HepG2 (cell line): ENCODE measurements around the gene ANKRD13D. TPM values are rescaled to one million over a fixed set of nuclear protein-coding genes. Genes with fewer than 3 reads are reported as not detected.

Source experiments
- CENPX ChIP-seq: sonication (generic); formaldehyde crosslinking; IDR thresholded peaks from 2 replicates; pipeline ENCODE4 v1.9.0; 2021; ENCODE audit warnings: mild to moderate bottlenecking, missing genetic modification reagents, moderate library complexity
- CREB3 ChIP-seq: sonication (generic); formaldehyde crosslinking; IDR thresholded peaks from 2 replicates; pipeline ENCODE4 v1.5.0; 2020; ENCODE audit warnings: missing genetic modification reagents
- DPF2 ChIP-seq: sonication (generic); formaldehyde crosslinking; IDR thresholded peaks from 2 replicates; pipeline ENCODE4 v1.4.0; 2020; ENCODE audit warnings: mild to moderate bottlenecking, low read depth, missing genetic modification reagents, borderline replicate concordance
- KDM5A ChIP-seq: fragments of 200-600 bp; sonication (generic); IDR thresholded peaks from 2 replicates; pipeline ENCODE4 v1.7.0; 2018; ENCODE audit warnings: antibody characterized with exemption, mild to moderate bottlenecking, low read length, borderline replicate concordance
- NR2F1 ChIP-seq, 2 experiments: fragments of 450-650 bp in 1 of 2; formaldehyde crosslinking in 1 of 2; IDR thresholded peaks; 2 replicates each; pipeline versions ENCODE4 v1.5.0 to v1.6.1; 2016 to 2020; ENCODE audit warnings: mild to moderate bottlenecking in 1 of 2, missing compliant biosample characterization in 1 of 2, missing genetic modification reagents in 1 of 2, moderate library complexity in 1 of 2
- TFDP1 ChIP-seq: IDR thresholded peaks from 2 replicates; pipeline ENCODE4 v1.6.1; 2016; ENCODE audit warnings: missing compliant biosample characterization, missing genetic modification reagents, borderline replicate concordance
- TGIF2 ChIP-seq: IDR thresholded peaks from 2 replicates; pipeline ENCODE4 v1.6.1; 2016; ENCODE audit warnings: control low read depth, missing compliant biosample characterization
- THRA ChIP-seq: sonication (generic); formaldehyde crosslinking; IDR thresholded peaks from 2 replicates; pipeline ENCODE4 v1.4.0; 2020; ENCODE audit warnings: missing genetic modification reagents, borderline replicate concordance
- TOPORS ChIP-seq: sonication (generic); formaldehyde crosslinking; IDR thresholded peaks from 2 replicates; pipeline ENCODE4 v1.8.0; 2023; ENCODE audit warnings: mild to moderate bottlenecking, missing genetic modification reagents
- ZHX2 ChIP-seq, 2 experiments: sonication (generic) in 1 of 2; formaldehyde crosslinking in 1 of 2; IDR thresholded peaks; 2 replicates each; pipeline versions ENCODE4 v1.6.1 to v1.9.0; 2014 to 2022; ENCODE audit warnings: antibody characterized with exemption in 1 of 2, borderline replicate concordance in 1 of 2, inconsistent platforms in 1 of 2, low read depth in 1 of 2, missing genetic modification reagents in 1 of 2
- ZNF441 ChIP-seq: sonication (generic); formaldehyde crosslinking; IDR thresholded peaks from 2 replicates; pipeline ENCODE4 v1.7.0; 2021; ENCODE audit warnings: missing genetic modification reagents, borderline replicate concordance
- ZNF605 ChIP-seq: sonication (generic); formaldehyde crosslinking; IDR thresholded peaks from 2 replicates; pipeline ENCODE4 v1.8.0; 2022; ENCODE audit warnings: mild to moderate bottlenecking, missing genetic modification reagents
- ZNF629 ChIP-seq: sonication (generic); formaldehyde crosslinking; conservative IDR thresholded peaks from 2 replicates; pipeline ENCODE4 v1.5.0; 2020; ENCODE audit warnings: missing genetic modification reagents
- ZSCAN9 ChIP-seq: IDR thresholded peaks from 2 replicates; pipeline ENCODE4 v1.6.1; 2016; ENCODE audit warnings: borderline replicate concordance
- polyA plus RNA-seq, 8 experiments: library from polyadenylated mRNA; depleted of rRNA in 3 of 8; stranded (reverse) in 7 of 8; unstranded in 1 of 8; fragments of >200 nt; fragmentation: Illumina TruSeq in 4 of 8; extraction: Trizol in 4 of 8; gene quantifications; 2 replicates each; pipeline versions ENCODE4 v1.2.1 to v1.2.3, GENCODE V29; 2011 to 2016; ENCODE audit warnings: low read depth in 4 of 8, missing spikeins in 1 of 8, mixed read lengths in 1 of 8; ENCODE audit not compliant: insufficient read depth in 1 of 8
- total RNA-seq, 5 experiments: library from RNA; depleted of rRNA; stranded (reverse); fragments of >200 nt; fragmentation: Illumina TruSeq; extraction: Trizol; gene quantifications; 2 replicates each; pipeline ENCODE4 v1.2.3, GENCODE V29; 2016; ENCODE audit warnings: low read depth in 1 of 5
- TF ChIP-seq, protein P1 (sequence below): sonication (generic); formaldehyde crosslinking; IDR thresholded peaks from 2 replicates; pipeline ENCODE4 v1.9.0; 2022; ENCODE audit warnings: low read depth, missing genetic modification reagents

Gene ANKRD13D
- total and polyA plus RNA-seq, 2 of the 13 experiments (the other 11 are each of a cell fraction or from before 2014, with no cell fraction given), result 18.6 to 27.3 TPM

DNA sequence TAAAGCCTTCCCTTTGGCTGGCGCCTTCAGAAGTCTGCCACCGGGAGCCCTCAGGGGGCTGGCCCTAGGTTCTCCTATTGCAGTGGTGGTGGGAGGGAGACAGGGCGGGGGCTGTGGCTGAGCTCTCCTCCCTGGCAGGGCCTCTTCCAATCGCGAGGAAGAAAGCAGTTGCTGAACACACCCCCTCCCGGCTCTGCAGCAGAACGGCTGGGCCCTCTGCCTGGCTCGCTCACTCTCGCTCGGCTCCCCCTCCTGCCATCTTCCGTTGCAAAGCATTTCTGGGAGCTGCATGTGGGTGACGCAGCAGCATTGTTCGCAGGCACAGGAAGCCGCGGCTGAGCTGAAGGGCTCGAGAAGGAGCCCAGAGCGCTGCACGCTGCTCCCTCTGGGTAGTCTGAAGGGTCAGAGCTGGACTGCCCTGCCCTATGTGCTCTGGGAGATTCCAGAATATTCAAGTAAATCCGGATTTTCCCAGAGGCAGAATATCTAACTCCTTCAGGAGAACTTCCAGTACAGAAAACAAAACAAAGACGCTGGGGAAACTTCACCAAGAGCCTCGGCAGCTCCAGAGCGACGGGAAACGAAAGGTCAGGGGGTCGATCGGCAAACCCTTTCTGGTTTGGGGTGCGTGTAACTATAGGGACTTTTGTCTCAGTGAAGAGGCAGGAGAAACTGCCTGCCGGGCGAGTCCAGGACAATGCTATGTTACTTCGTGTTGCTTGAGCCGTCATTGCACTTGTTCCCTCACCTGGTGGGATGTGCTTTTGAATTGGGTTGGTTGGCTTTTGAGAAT is 49.1 kb upstream of the ANKRD13D start (continued):
- TF ChIP-seq ZHX2 (IDR thresholded peaks at IDR 0.05; ENCODE audit: low read depth) (no peak), ZHX2 (CRISPR knock-in tag; IDR thresholded peaks at IDR 0.05; ENCODE audit: borderline replicate concordance) (no peak), ZNF441 (0 out of 2 replicates have a peak, but pooled peaks have one; percentile 81), TFDP1 (CRISPR knock-in tag) (peak; percentile 37; the same call in 1 of the 2 replicates), TGIF2 (CRISPR knock-in tag) (peak; percentile 98), ZSCAN9 (CRISPR knock-in tag) (peak; percentile 93), ZNF629 (no peak), CREB3 (CRISPR knock-in tag) (no peak), ZNF605 (CRISPR knock-in tag) (peak; percentile 83), THRA (CRISPR knock-in tag) (peak; percentile 73), DPF2 (no peak), TOPORS (CRISPR knock-in tag) (no peak; the same call in 1 of the 2 replicates), CENPX (no peak), NR2F1 (CRISPR knock-in tag; IDR thresholded peaks at IDR 0.05) (peak; percentile 10 to 23; a peak in 2 of 4 replicates), KDM5A (no peak; the same call in 1 of the 2 replicates)
- TF ChIP-seq, protein P1, sequence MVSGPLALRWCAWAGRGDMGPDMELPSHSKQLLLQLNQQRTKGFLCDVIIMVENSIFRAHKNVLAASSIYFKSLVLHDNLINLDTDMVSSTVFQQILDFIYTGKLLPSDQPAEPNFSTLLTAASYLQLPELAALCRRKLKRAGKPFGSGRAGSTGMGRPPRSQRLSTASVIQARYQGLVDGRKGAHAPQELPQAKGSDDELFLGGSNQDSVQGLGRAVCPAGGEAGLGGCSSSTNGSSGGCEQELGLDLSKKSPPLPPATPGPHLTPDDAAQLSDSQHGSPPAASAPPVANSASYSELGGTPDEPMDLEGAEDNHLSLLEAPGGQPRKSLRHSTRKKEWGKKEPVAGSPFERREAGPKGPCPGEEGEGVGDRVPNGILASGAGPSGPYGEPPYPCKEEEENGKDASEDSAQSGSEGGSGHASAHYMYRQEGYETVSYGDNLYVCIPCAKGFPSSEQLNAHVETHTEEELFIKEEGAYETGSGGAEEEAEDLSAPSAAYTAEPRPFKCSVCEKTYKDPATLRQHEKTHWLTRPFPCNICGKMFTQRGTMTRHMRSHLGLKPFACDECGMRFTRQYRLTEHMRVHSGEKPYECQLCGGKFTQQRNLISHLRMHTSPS (CRISPR knock-in tag), result peak; percentile 48; the same call in 1 of the 2 replicates
